ENCODE measurements around the gene BATF3.

Gene BATF3

GRCh38 chr1:212638492-212639151, 61.0 kb downstream of the BATF3 start:
- H3K4me3 ChIP-seq (ENCODE audit: low read depth, low read length): no peak overlapping the region
- in situ Hi-C loops (cut with HindIII; ENCODE audit: low sequenced_read_pairs): no loop called here
- no peak for TF ChIP-seq CTCF (IDR thresholded peaks at IDR 0.05; ENCODE audit: low read depth, low read length)
- no peak for DNase-seq (ENCODE audit: low read depth, low spot score)

- no peak for DNase-seq (ENCODE audit: low read depth, low spot score)
- in situ Hi-C loops (cut with HindIII; ENCODE audit: low sequenced_read_pairs): no loop called here
- no peak overlapping the region for H3K4me3 ChIP-seq (ENCODE audit: low read depth, low read length)
- TF ChIP-seq CTCF (IDR thresholded peaks at IDR 0.05; ENCODE audit: low read depth, low read length): no peak
Measured at GRCh38 chr1:212637902-212638301, 61.7 kb downstream of the BATF3 start.

Measured in astrocyte of the spinal cord (primary cell).